Measurements from ENCODE around the gene MAST1. TPM values are rescaled to one million over a fixed set of nuclear protein-coding genes. Genes with fewer than 3 reads are reported as not detected.

MAST1 gene
- total RNA-seq, 2 donors from 2014 or later, result not detected

Small RNA genes within 50 kb of the gene (microRNA-seq; reads per million reads assigned to microRNA genes)
- 0 reads per million in 2 donors for gene MIR5695 (ENCODE audit: borderline number of aligned reads in 2 of 2, borderline replicate concordance in 1 of 2)
- gene MIR6794 (ENCODE audit: borderline number of aligned reads in 2 of 2, borderline replicate concordance in 1 of 2), result 0 reads per million in 2 donors

Other genes with a start within 250 kb of the MAST1 start
- 1 to 10 TPM; 2.5 to 4.5 TPM for gene ZNF490, start 227.7 kb upstream of the MAST1 start, total RNA-seq
- 10 to 100 TPM in 1 of 2 donors, 1 to 10 TPM in 1; 8.2 to 10.1 TPM for gene ZNF791, start 227.6 kb upstream of the MAST1 start, total RNA-seq
- gene MAN2B1, start 171.8 kb upstream of the MAST1 start, total RNA-seq, result 10 to 100 TPM; 33.7 to 35.5 TPM
- gene WDR83, start 171.7 kb upstream of the MAST1 start, total RNA-seq, result 10 to 100 TPM; 10.1 to 11.6 TPM
- 10 to 100 TPM; 59.8 to 60.1 TPM for gene DHPS, start 156.6 kb upstream of the MAST1 start, total RNA-seq
- gene GNG14, start 150.5 kb upstream of the MAST1 start, total RNA-seq, result not detected
- 1 to 10 TPM; 1.8 TPM for gene FBXW9, start 141.9 kb upstream of the MAST1 start, total RNA-seq
- gene TNPO2, start 114.6 kb upstream of the MAST1 start, total RNA-seq, result 10 to 100 TPM; 35.9 to 55.2 TPM
- 100 to 1,000 TPM; 262 to 287 TPM for gene TRIR, start 103.8 kb upstream of the MAST1 start, total RNA-seq
- gene GET3, start 101.0 kb upstream of the MAST1 start, total RNA-seq, result 10 to 100 TPM; 44.6 to 55.1 TPM
- gene BEST2, start 86.7 kb upstream of the MAST1 start, total RNA-seq, result not detected
- gene HOOK2, start 63.0 kb upstream of the MAST1 start, total RNA-seq, result 10 to 100 TPM; 11.4 to 12.2 TPM
- gene JUNB, start 47.0 kb upstream of the MAST1 start, total RNA-seq, result 100 to 1,000 TPM; 321 to 506 TPM
- 100 to 1,000 TPM; 702 to 859 TPM for gene PRDX2, start 36.7 kb upstream of the MAST1 start, total RNA-seq
- not detected for gene THSD8, start 36.4 kb upstream of the MAST1 start, total RNA-seq
- 1 to 10 TPM; 3.1 to 4.0 TPM for gene RNASEH2A, start 31.9 kb upstream of the MAST1 start, total RNA-seq
- not detected for gene RTBDN, start 3.9 kb upstream of the MAST1 start, total RNA-seq
- gene DNASE2, start 42.9 kb downstream of the MAST1 start, total RNA-seq, result 10 to 100 TPM; 24.2 to 24.9 TPM
- under 1 TPM in 1 of 2 donors, not detected in 1; 0.26 TPM for gene KLF1, start 48.7 kb downstream of the MAST1 start, total RNA-seq
- gene GCDH, start 52.6 kb downstream of the MAST1 start, total RNA-seq, result 10 to 100 TPM; 28.4 to 58.3 TPM
- gene SYCE2, start 80.8 kb downstream of the MAST1 start, total RNA-seq, result not detected
- gene FARSA, start 95.2 kb downstream of the MAST1 start, total RNA-seq, result 10 to 100 TPM; 36.4 TPM
- 100 to 1,000 TPM; 285 to 289 TPM for gene CALR, start 100.1 kb downstream of the MAST1 start, total RNA-seq
- gene RAD23A, start 107.3 kb downstream of the MAST1 start, total RNA-seq, result 100 to 1,000 TPM; 178 to 185 TPM
- gene GADD45GIP1, start 118.7 kb downstream of the MAST1 start, total RNA-seq, result 10 to 100 TPM; 48.5 to 58.7 TPM
- gene DAND5, start 131.1 kb downstream of the MAST1 start, total RNA-seq, result 10 to 100 TPM in 1 of 2 donors, 1 to 10 TPM in 1; 2.9 to 10.7 TPM
- 10 to 100 TPM; 56.5 to 69.8 TPM for gene NFIX, start 157.0 kb downstream of the MAST1 start, total RNA-seq